Measurements from ENCODE around the gene OR5M11. TPM values are rescaled to one million over a fixed set of nuclear protein-coding genes. Genes with fewer than 3 reads are reported as not detected.

OR5M11 gene
- total RNA-seq, 1 experiment from 2014 or later = not detected

- CTCF ChIA-PET = no interaction called here
- H3K4me2 ChIP-seq (ENCODE audit: low read length) = no peak overlapping the region
- H3K36me3 ChIP-seq (ENCODE audit: control insufficient read depth in 1 of 2, insufficient read depth in 2 of 2, low read length in 2 of 2) = no peaks in the 10 kb centered on the region
- POLR2A ChIA-PET = no interaction called here
- no peaks in the 10 kb centered on the region for H4K20me1 ChIP-seq (ENCODE audit: insufficient read depth)
- H3K4me1 ChIP-seq (ENCODE audit: control insufficient read depth in 1 of 2, insufficient read depth in 2 of 2, low read length in 2 of 2) = no peaks in the 10 kb centered on the region
- TF ChIP-seq YY1 (IDR thresholded peaks at IDR 0.05; ENCODE audit: extremely low read depth, insufficient replicate concordance, low read depth, low read length) (no peak), EZH2 (IDR thresholded peaks at IDR 0.05) (no peak), ATF3 (IDR thresholded peaks at IDR 0.05) (no peak), SIN3A (IDR thresholded peaks at IDR 0.05; ENCODE audit: low read depth) (no peak), MAX (IDR thresholded peaks at IDR 0.05) (no peak), ZBTB33 (IDR thresholded peaks at IDR 0.05; ENCODE audit: extremely low read depth, insufficient replicate concordance, low read length) (no peak), JUND (IDR thresholded peaks at IDR 0.05) (no peak), SP1 (IDR thresholded peaks at IDR 0.05; ENCODE audit: low read depth) (no peak), SRF (IDR thresholded peaks at IDR 0.05; ENCODE audit: low read depth) (no peak), REST (IDR thresholded peaks at IDR 0.05; ENCODE audit: low read depth) (no peak), ZFX (IDR thresholded peaks at IDR 0.05) (no peak), POLR2A (IDR thresholded peaks at IDR 0.05; ENCODE audit: borderline replicate concordance, extremely low read depth, insufficient read depth, insufficient read length) (no peak), CEBPB (IDR thresholded peaks at IDR 0.05; ENCODE audit: low read depth) (no peak), EZH2phosphoT487 (IDR thresholded peaks at IDR 0.05; ENCODE audit: borderline replicate concordance) (no peak), ZNF274 (IDR thresholded peaks at IDR 0.05; ENCODE audit: low read depth, low read length) (no peak), CTCF (IDR thresholded peaks at IDR 0.05 in 2 of 3, conservative IDR thresholded peaks at IDR 0.05 in 1 of 3; ENCODE audit: borderline replicate concordance in 1 of 3, insufficient read depth in 1 of 3, low read depth in 2 of 3, low read length in 2 of 3) (no peak)
- H3K27ac ChIP-seq (ENCODE audit: low read depth, low read length) = no peak overlapping the region
- no peak overlapping the region for H3K9ac ChIP-seq (ENCODE audit: low read length)
- no peaks in the 10 kb centered on the region for H3K79me2 ChIP-seq (ENCODE audit: insufficient read depth, low read length)
- H3K27me3 ChIP-seq (ENCODE audit: insufficient read depth, low read length) = no peaks in the 10 kb centered on the region
- intact Hi-C loops (cut with micrococcal nuclease) = no loop called here
- DNase-seq (ENCODE audit: low read depth, low spot score) (no peak), ATAC-seq (no peak)
- H3K9me3 ChIP-seq (ENCODE audit: control insufficient read depth in 1 of 2, insufficient read depth in 1 of 2, low read depth in 1 of 2, low read length in 2 of 2) = peaks cover 4 to 9% of the 10 kb centered on the region in 2 experiments; a peak in 2 of 4 replicates
- no peak overlapping the region for H3K4me3 ChIP-seq (replicated peaks in 1 of 2; ENCODE audit: low read depth in 1 of 2, low read length in 2 of 2)
- RAD21 ChIA-PET (ENCODE audit: low non-redundant PET in 1 of 2, low total read pairs in 2 of 2, uncharacterized antibody in 2 of 2, unreplicated experiment in 2 of 2) = no interaction called here
- no peak overlapping the region for H2AFZ ChIP-seq (ENCODE audit: low read depth, low read length, poor library complexity, severe bottlenecking)
- no peaks in the 10 kb centered on the region for H3K9me2 ChIP-seq (ENCODE audit: insufficient read depth)
- no TSS peak for BruUV-seq (replicated peaks)
Observed at GRCh38 chr11:56558574-56558973, 15.5 kb upstream of the OR5M11 start.

Data from HCT116 (cell line).